HepG2 (cell line): ENCODE data around the gene SENP7. TPM values are rescaled to one million over a fixed set of nuclear protein-coding genes. Genes with fewer than 3 reads are reported as not detected.

Experiments
- ATAC-seq: fragments of 200-7000 bp; cut with Tn5 transposase; 3 replicates; pipeline ENCODE4 v1.9.1; 2020; ENCODE audit warnings: mild to moderate bottlenecking, moderate library complexity
- BruUV-seq: library from RNA; stranded (reverse); fragments of 400-500 nt; replicated peaks from 2 replicates; lab custom pipeline; 2021; lab: Mats Ljungman, UMichigan
- CTCF ChIA-PET: fragments of 300-600 bp; formaldehyde crosslinking; extraction: SDS; loops from one replicate; lab custom pipeline; 2021; ENCODE audit warnings: low total read pairs, inconsistent platforms, low intra/inter-chr PET ratio; lab: Yijun Ruan, JAX
- POLR2A ChIA-PET: fragments of 350-600 bp; sonication (Branson Sonifier 250); formaldehyde crosslinking; loops from one replicate; lab custom pipeline; 2020; ENCODE audit warnings: antibody characterized with exemption, inconsistent platforms; lab: Yijun Ruan, JAX
- DNase-seq: peaks from one replicate; pipeline ENCODE4 v3.0.0-alpha.2; 2015; ENCODE audit warnings: low spot score
- FAIRE-seq: peaks from 3 replicates; lab custom pipeline; 2011; peaks lifted over from hg19 to GRCh38; lab: Jason Lieb, UNC
- H2AFZ ChIP-seq: one replicate; pipeline ENCODE4 v1.6.1; 2011; ENCODE audit warnings: low read length, inconsistent platforms
- H3K27ac ChIP-seq: fragments of 300-600 bp; 3 replicates; pipeline ENCODE4 v1.8.0; 2011; ENCODE audit warnings: mixed run types, mild to moderate bottlenecking, mixed read lengths, low read length, inconsistent platforms; ENCODE audit not compliant: insufficient read depth; ENCODE audit errors: extremely low read length
- H3K27me3 ChIP-seq, 2 experiments: fragments of 200-600 bp in 1 of 2; 2 replicates in 1 of 2; 3 replicates in 1 of 2; pipeline versions ENCODE4 v1.6.0 to v1.8.0; 2011; ENCODE audit warnings: low read length in 2 of 2, mild to moderate bottlenecking in 2 of 2, moderate library complexity in 2 of 2, inconsistent platforms in 1 of 2; ENCODE audit not compliant: insufficient read depth in 2 of 2, control insufficient read depth in 1 of 2
- H3K36me3 ChIP-seq, 2 experiments: fragments of 200-600 bp in 1 of 2; replicated peaks in 1 of 2; 2 replicates in 1 of 2; 3 replicates in 1 of 2; pipeline versions ENCODE4 v1.5.1 to v1.8.0; 2011; ENCODE audit warnings: low read length in 2 of 2, inconsistent platforms in 1 of 2; ENCODE audit not compliant: insufficient read depth in 2 of 2, control insufficient read depth in 1 of 2
- H3K4me1 ChIP-seq: 2 replicates; pipeline ENCODE4 v1.5.1; 2012; ENCODE audit warnings: low read length, inconsistent platforms; ENCODE audit not compliant: insufficient read depth
- H3K4me2 ChIP-seq: 2 replicates; pipeline ENCODE4 v1.6.0; 2011; ENCODE audit warnings: low read depth, low read length, inconsistent platforms
- H3K4me3 ChIP-seq, 3 experiments: fragments of 200-600 bp in 1 of 3; sonication (generic), shearing (Covaris generic) in 1 of 3; replicated peaks in 1 of 3; 2 replicates each; pipeline ENCODE4 v1.5.1; 2011 to 2016; ENCODE audit warnings: low read length in 3 of 3, inconsistent platforms in 2 of 3, low read depth in 2 of 3, mild to moderate bottlenecking in 2 of 3, control low read depth in 1 of 3, mixed read lengths in 1 of 3; ENCODE audit not compliant: insufficient read depth in 1 of 3
- H3K79me2 ChIP-seq: one replicate; pipeline ENCODE4 v1.6.1; 2011; ENCODE audit warnings: low read length, inconsistent platforms; ENCODE audit not compliant: insufficient read depth
- H3K9ac ChIP-seq: 2 replicates; pipeline ENCODE4 v1.6.0; 2011; ENCODE audit warnings: mild to moderate bottlenecking, low read depth, low read length, inconsistent platforms; ENCODE audit not compliant: insufficient read depth
- H3K9me3 ChIP-seq: 2 replicates; pipeline ENCODE4 v1.5.1; 2012; ENCODE audit warnings: mild to moderate bottlenecking, low read length
- H4K20me1 ChIP-seq: 2 replicates; pipeline ENCODE4 v1.6.0; 2011; ENCODE audit warnings: inconsistent platforms, mild to moderate bottlenecking, low read length, moderate library complexity; ENCODE audit not compliant: insufficient read depth
- CBFB ChIP-seq: sonication (generic); formaldehyde crosslinking; IDR thresholded peaks from 2 replicates; pipeline ENCODE4 v1.4.0; 2020; ENCODE audit warnings: missing genetic modification reagents
- EEA1 ChIP-seq: sonication (generic); formaldehyde crosslinking; IDR thresholded peaks from 2 replicates; pipeline ENCODE4 v1.5.1; 2020; ENCODE audit warnings: mild to moderate bottlenecking, missing genetic modification reagents, borderline replicate concordance
- ETV6 ChIP-seq: sonication (generic); formaldehyde crosslinking; conservative IDR thresholded peaks from 2 replicates; pipeline ENCODE4 v1.4.0; 2020; ENCODE audit warnings: missing genetic modification reagents
- LRRFIP1 ChIP-seq: sonication (generic); formaldehyde crosslinking; conservative IDR thresholded peaks from 2 replicates; pipeline ENCODE4 v1.4.0; 2020; ENCODE audit warnings: missing genetic modification reagents
- MLX ChIP-seq: IDR thresholded peaks from 2 replicates; pipeline ENCODE4 v1.6.1; 2016
- PLRG1 ChIP-seq: fragments of 450-650 bp; conservative IDR thresholded peaks from 2 replicates; pipeline ENCODE4 v1.6.1; 2016
- ZBTB21 ChIP-seq: sonication (generic); formaldehyde crosslinking; IDR thresholded peaks from 2 replicates; pipeline ENCODE4 v1.4.0; 2020; ENCODE audit warnings: missing genetic modification reagents
- ZC3H4 ChIP-seq: sonication (generic); formaldehyde crosslinking; IDR thresholded peaks from 2 replicates; pipeline ENCODE4 v1.4.0; 2020; ENCODE audit warnings: missing genetic modification reagents, borderline replicate concordance
- ZMYM4 ChIP-seq: sonication (generic); formaldehyde crosslinking; IDR thresholded peaks from 2 replicates; pipeline ENCODE4 v1.8.1; 2023; ENCODE audit warnings: mild to moderate bottlenecking, missing genetic modification reagents
- ZNF281 ChIP-seq: sonication (generic); formaldehyde crosslinking; IDR thresholded peaks from 2 replicates; pipeline ENCODE4 v1.4.0; 2020; ENCODE audit warnings: missing genetic modification reagents, borderline replicate concordance
- ZNF33A ChIP-seq: sonication (generic); formaldehyde crosslinking; IDR thresholded peaks from 2 replicates; pipeline ENCODE4 v1.5.1; 2020; ENCODE audit warnings: missing genetic modification reagents, mild to moderate bottlenecking, moderate library complexity, borderline replicate concordance
- WGBS: methylation state at CpG from one replicate; pipeline ENCODE4 v1.1.6; 2017; ENCODE audit warnings: low lambda C conversion rate; 5-methylcytosine and 5-hydroxymethylcytosine counted together
- in situ Hi-C: cut with HindIII; loops from 2 replicates; pipeline ENCODE4 v1.10.0; 2017; ENCODE audit warnings: low pct_unique_long_range_greater_than_20kb; ENCODE audit not compliant: extremely low pct_ligation_motif_present
- intact Hi-C: fragments of 100-400 bp; cut with micrococcal nuclease; formaldehyde crosslinking; loops from one replicate; pipeline ENCODE4 v1.10.0; 2022; ENCODE audit not compliant: unreplicated experiment
- polyA plus RNA-seq, 8 experiments: library from polyadenylated mRNA; depleted of rRNA in 3 of 8; stranded (reverse) in 7 of 8; unstranded in 1 of 8; fragments of >200 nt; fragmentation: Illumina TruSeq in 4 of 8; extraction: Trizol in 4 of 8; gene quantifications; 2 replicates each; pipeline versions ENCODE4 v1.2.1 to v1.2.3, GENCODE V29; 2011 to 2016; ENCODE audit warnings: low read depth in 4 of 8, missing spikeins in 1 of 8, mixed read lengths in 1 of 8; ENCODE audit not compliant: insufficient read depth in 1 of 8
- total RNA-seq, 5 experiments: library from RNA; depleted of rRNA; stranded (reverse); fragments of >200 nt; fragmentation: Illumina TruSeq; extraction: Trizol; gene quantifications; 2 replicates each; pipeline ENCODE4 v1.2.3, GENCODE V29; 2016; ENCODE audit warnings: low read depth in 1 of 5
- TF ChIP-seq, protein P1 (sequence below): IDR thresholded peaks from 2 replicates; pipeline ENCODE4 v1.6.1; 2016; ENCODE audit warnings: missing compliant biosample characterization, missing genetic modification reagents, borderline replicate concordance

Gene SENP7
- total and polyA plus RNA-seq, 2 of the 13 experiments (the other 11 are each of a cell fraction or from before 2014, with no cell fraction given), result 9.1 to 10.3 TPM

GRCh38 chr3:101536266-101536665, 23.3 kb upstream of the SENP7 start:
- no peak for TF ChIP-seq ZC3H4 (CRISPR knock-in tag)
- no peak for TF ChIP-seq CBFB (CRISPR knock-in tag)
- TF ChIP-seq ZMYM4 (CRISPR knock-in tag), result no peak
- no peak for TF ChIP-seq ZBTB21 (CRISPR knock-in tag)
- DNase-seq (no peak), FAIRE-seq (no peak), ATAC-seq (no peak)
- H3K4me1 ChIP-seq, result no peaks in the 10 kb centered on the region
- ChIA-PET POLR2A (no interaction called here), CTCF (no interaction called here)
- H3K4me2 ChIP-seq, result no peak overlapping the region
- no peak overlapping the region for H2AFZ ChIP-seq
- H4K20me1 ChIP-seq, result no peaks in the 10 kb centered on the region
- no peak overlapping the region for H3K4me3 ChIP-seq
- H3K9me3 ChIP-seq, result no peaks in the 10 kb centered on the region
- H3K9ac ChIP-seq, result no peak overlapping the region
- no TSS peak for BruUV-seq
- H3K27ac ChIP-seq, result no peak overlapping the region
- no peaks in the 10 kb centered on the region for H3K79me2 ChIP-seq
- H3K36me3 ChIP-seq, result no peaks in the 10 kb centered on the region
- intact Hi-C loops (no loop called here), in situ Hi-C loops (no loop called here)
- 0 out of 5 replicates have a peak, but pooled peaks cover 0 to 7% of the 10 kb centered on the region in 2 experiments for H3K27me3 ChIP-seq
- 33% methylated on average over 1 of the region's 1 CpG for WGBS

DNA sequence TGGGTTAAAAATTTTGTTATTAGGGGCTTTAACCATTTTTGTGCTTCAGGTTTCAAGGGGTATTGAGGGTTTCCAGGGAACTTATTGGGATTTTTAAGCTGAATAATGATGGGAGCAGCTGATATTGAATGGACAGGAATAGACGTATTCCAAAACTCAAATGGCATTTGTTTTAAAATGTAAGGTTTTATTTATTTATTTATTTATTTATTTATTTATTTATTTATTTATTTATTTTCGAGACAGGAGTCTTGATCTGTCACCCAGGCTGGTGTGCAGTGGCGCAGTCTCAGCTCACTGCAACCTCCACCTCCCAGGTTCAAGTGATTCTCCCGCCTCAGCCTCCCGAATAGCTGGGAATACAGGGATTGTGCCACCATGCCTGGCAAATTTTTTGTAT, 22.2 kb upstream of the SENP7 start:
- H3K4me3 ChIP-seq, result no peak overlapping the region
- in situ Hi-C loops, result no loop called here
- intact Hi-C loops, result no loop called here
- no peak for DNase-seq
- no peaks in the 10 kb centered on the region for H3K9me3 ChIP-seq
- H3K9ac ChIP-seq, result no peak overlapping the region
- H3K79me2 ChIP-seq, result no peaks in the 10 kb centered on the region
- H3K4me1 ChIP-seq, result no peaks in the 10 kb centered on the region
- H3K27ac ChIP-seq, result no peak overlapping the region
- no peak overlapping the region for H2AFZ ChIP-seq
- 52% methylated on average over 5 of the region's 5 CpGs for WGBS
- H3K4me2 ChIP-seq, result no peak overlapping the region
- ChIA-PET CTCF (no interaction called here), POLR2A (interaction anchor here (1.3 kb wide), 1 partner anchor 26 kb away, joined by 4 read pairs; the partner anchor contains the start of gene TRMT10C)
- no peak for ATAC-seq
- H3K36me3 ChIP-seq, result no peaks in the 10 kb centered on the region
- no TSS peak for BruUV-seq
- H3K27me3 ChIP-seq, result 0 out of 5 replicates have a peak, but pooled peaks cover 0 to 7% of the 10 kb centered on the region in 2 experiments
- no peak for FAIRE-seq
- no peaks in the 10 kb centered on the region for H4K20me1 ChIP-seq
- TF ChIP-seq MLX (CRISPR knock-in tag) (no peak), ETV6 (CRISPR knock-in tag) (no peak), ZNF33A (no peak), LRRFIP1 (CRISPR knock-in tag) (no peak), ZNF281 (CRISPR knock-in tag) (no peak), PLRG1 (no peak), EEA1 (no peak)
- TF ChIP-seq, protein P1, sequence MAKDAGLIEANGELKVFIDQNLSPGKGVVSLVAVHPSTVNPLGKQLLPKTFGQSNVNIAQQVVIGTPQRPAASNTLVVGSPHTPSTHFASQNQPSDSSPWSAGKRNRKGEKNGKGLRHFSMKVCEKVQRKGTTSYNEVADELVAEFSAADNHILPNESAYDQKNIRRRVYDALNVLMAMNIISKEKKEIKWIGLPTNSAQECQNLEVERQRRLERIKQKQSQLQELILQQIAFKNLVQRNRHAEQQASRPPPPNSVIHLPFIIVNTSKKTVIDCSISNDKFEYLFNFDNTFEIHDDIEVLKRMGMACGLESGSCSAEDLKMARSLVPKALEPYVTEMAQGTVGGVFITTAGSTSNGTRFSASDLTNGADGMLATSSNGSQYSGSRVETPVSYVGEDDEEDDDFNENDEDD (CRISPR knock-in tag), result no peak
